ENCODE results near the gene RPL9.
A peak's percentile ranks its signal among the peaks of the same experiment; 100 is the strongest.
"Not testable (repeated sequence)": the region's sequence is repeated elsewhere in the genome, so short reads cannot be mapped to it uniquely, and the experiment has no call there.

RPL9 gene

GRCh38 chr4:39427520-39428114 lies 31.1 kb downstream of the RPL9 start:
- TF ChIP-seq, protein P1, sequence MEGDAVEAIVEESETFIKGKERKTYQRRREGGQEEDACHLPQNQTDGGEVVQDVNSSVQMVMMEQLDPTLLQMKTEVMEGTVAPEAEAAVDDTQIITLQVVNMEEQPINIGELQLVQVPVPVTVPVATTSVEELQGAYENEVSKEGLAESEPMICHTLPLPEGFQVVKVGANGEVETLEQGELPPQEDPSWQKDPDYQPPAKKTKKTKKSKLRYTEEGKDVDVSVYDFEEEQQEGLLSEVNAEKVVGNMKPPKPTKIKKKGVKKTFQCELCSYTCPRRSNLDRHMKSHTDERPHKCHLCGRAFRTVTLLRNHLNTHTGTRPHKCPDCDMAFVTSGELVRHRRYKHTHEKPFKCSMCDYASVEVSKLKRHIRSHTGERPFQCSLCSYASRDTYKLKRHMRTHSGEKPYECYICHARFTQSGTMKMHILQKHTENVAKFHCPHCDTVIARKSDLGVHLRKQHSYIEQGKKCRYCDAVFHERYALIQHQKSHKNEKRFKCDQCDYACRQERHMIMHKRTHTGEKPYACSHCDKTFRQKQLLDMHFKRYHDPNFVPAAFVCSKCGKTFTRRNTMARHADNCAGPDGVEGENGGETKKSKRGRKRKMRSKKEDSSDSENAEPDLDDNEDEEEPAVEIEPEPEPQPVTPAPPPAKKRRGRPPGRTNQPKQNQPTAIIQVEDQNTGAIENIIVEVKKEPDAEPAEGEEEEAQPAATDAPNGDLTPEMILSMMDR (conservative IDR thresholded peaks at IDR 0.05; ENCODE audit: low read depth) = no peak
- POLR2A ChIA-PET (ENCODE audit: low non-redundant PET) = no interaction called here
- DNase-seq (ENCODE audit: low spot score) = peak; percentile 45
- H3K27ac ChIP-seq = peak overlapping the region; percentile 55
- CTCF ChIA-PET = interaction anchor here (0.5 to 0.6 kb wide), 2 partner anchors 38 to 172 kb away, joined by 3 to 4 read pairs; no protein-coding TSS in a partner anchor

DNA sequence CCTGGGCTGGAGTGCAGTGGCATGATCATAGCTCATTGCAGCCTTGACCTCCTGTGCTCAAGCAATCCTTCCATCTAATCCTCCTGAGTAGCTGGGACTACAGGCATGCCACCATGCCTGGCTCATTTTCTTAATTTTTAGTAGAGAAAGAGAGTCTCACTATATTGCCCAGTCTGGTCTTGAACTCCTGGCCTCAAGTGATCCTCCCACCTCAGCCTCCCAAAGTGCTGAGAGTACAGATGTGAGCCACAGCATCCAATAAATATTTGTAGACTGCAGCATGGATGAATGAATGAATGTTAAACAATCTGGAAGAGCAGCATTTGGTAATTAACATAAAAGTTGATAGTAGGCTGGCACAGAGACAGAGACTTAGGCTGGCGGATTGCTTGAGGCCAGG lies 32.0 kb downstream of the RPL9 start:
- ChIA-PET POLR2A (ENCODE audit: low non-redundant PET) (no interaction called here), CTCF (interaction anchor here (0.5 to 0.6 kb wide), 2 partner anchors 12 to 173 kb away, joined by 4 read pairs; no protein-coding TSS in a partner anchor)
- DNase-seq (ENCODE audit: low spot score) = no peak
- peak overlapping the region; percentile 55; the same call in 1 of the 2 replicates for H3K27ac ChIP-seq
- TF ChIP-seq, protein P1 (conservative IDR thresholded peaks at IDR 0.05; ENCODE audit: low read depth) = no peak

DNA sequence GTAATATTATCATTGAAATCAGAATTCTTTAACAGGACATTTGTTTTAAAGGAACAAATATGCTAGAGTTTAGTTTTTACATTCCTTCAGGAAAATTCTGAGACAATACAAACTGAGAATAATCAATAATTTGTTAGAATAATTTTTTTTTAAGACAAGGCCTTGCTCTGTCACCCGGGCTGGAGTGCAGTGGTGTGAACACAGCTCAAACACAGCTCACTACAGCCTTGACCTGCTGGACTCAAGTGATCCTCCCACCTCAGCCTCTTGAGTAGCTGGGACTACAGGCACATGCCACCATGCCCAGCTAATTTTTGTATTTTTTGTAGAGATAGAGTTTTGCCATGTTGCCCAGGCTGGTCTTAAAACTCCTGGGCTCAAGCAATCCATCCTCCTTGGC lies 33.4 kb downstream of the RPL9 start:
- H3K27ac ChIP-seq; POLR2A ChIA-PET (ENCODE audit: low non-redundant PET); CTCF ChIA-PET; DNase-seq (ENCODE audit: low spot score): not testable (repeated sequence)

GRCh38 chr4:39422247-39422646 lies 36.5 kb downstream of the RPL9 start:
- ChIA-PET CTCF (interaction anchor here (0.5 kb wide), 1 partner anchor 1445 kb away, joined by 4 read pairs; no protein-coding TSS in a partner anchor), POLR2A (ENCODE audit: low non-redundant PET) (no interaction called here)
- no peak for DNase-seq (ENCODE audit: low spot score)
- no peak overlapping the region for H3K27ac ChIP-seq
- TF ChIP-seq, protein P1 (conservative IDR thresholded peaks at IDR 0.05; ENCODE audit: low read depth) = no peak

- CTCF ChIA-PET = no interaction called here
- TF ChIP-seq, protein P1 (conservative IDR thresholded peaks at IDR 0.05; ENCODE audit: low read depth) = no peak
- H3K27ac ChIP-seq = no peak overlapping the region
- no peak for DNase-seq (ENCODE audit: low spot score)
- POLR2A ChIA-PET (ENCODE audit: low non-redundant PET) = no interaction called here
These were observed 42.9 kb downstream of the RPL9 start for GRCh38 chr4:39415678-39416283.

GRCh38 chr4:39411561-39411960 lies 47.2 kb downstream of the RPL9 start:
- H3K27ac ChIP-seq; CTCF ChIA-PET; POLR2A ChIA-PET (ENCODE audit: low non-redundant PET); DNase-seq (ENCODE audit: low spot score): not testable (repeated sequence)

DNA sequence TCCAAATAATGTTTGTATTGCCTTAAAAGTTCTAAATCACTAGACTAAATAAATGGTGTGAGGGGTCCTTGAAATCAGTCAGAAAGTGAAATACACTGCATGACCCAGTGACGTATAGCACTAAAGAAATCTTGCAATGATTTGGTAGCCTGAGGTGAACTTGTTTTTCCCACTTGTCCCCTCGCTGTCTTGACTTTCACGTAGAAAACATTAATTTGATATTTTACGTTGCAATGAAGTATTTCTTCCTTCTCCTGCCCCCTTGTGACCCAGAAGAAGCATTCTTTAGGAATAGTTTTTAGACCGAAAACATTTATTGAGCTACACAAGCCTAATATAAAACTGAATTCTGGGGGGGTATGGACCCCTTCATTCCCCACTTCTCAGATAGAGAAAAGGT lies 48.3 kb downstream of the RPL9 start:
- no peak overlapping the region for H3K27ac ChIP-seq
- ChIA-PET CTCF (interaction anchor here (0.6 kb wide), 1 partner anchor 1501 kb away, joined by 3 read pairs; no protein-coding TSS in a partner anchor), POLR2A (ENCODE audit: low non-redundant PET) (no interaction called here)
- TF ChIP-seq, protein P1 (conservative IDR thresholded peaks at IDR 0.05; ENCODE audit: low read depth) = no peak
- no peak for DNase-seq (ENCODE audit: low spot score)

All from RWPE1 (cell line).